Transverse colon (tissue), 4 donors: Measurements from ENCODE around the gene CCNI2. TPM values are rescaled to one million over a fixed set of nuclear protein-coding genes. Genes with fewer than 3 reads are reported as not detected.

Experiments used
- DNase-seq: peaks from one replicate; pipeline ENCODE4 v3.0.0-alpha.2; 2019
- H3K27ac ChIP-seq, 4 donors: fragments of 200-600 bp; sonication (generic); 2 replicates each; pipeline ENCODE4 v1.5.1; 2016 to 2018; ENCODE audit warnings: inconsistent platforms in 4 of 4
- H3K27me3 ChIP-seq: fragments of 200-600 bp; sonication (generic); 2 replicates; pipeline ENCODE4 v1.5.1; 2017; ENCODE audit warnings: inconsistent platforms
- H3K36me3 ChIP-seq, 4 donors: fragments of 200-600 bp; sonication (generic); 2 replicates each; pipeline ENCODE4 v1.5.1; 2017 to 2019; ENCODE audit warnings: inconsistent platforms in 4 of 4
- H3K4me1 ChIP-seq, 4 donors: fragments of 200-600 bp; sonication (generic); 2 replicates each; pipeline ENCODE4 v1.5.1; 2017 to 2020; ENCODE audit warnings: inconsistent platforms in 4 of 4
- H3K4me3 ChIP-seq, 4 donors: fragments of 200-600 bp; sonication (generic); 1 replicate in 1 of 4; 2 replicates in 3 of 4; pipeline versions ENCODE4 v1.5.1 to v1.6.1; 2017 to 2019; ENCODE audit warnings: inconsistent platforms in 4 of 4
- H3K9me3 ChIP-seq, 2 donors: fragments of 200-600 bp; sonication (generic); 2 replicates each; pipeline ENCODE4 v1.5.1; 2017 to 2019; ENCODE audit warnings: inconsistent platforms in 2 of 2
- EP300 ChIP-seq: sonication (generic); formaldehyde crosslinking; IDR thresholded peaks from one replicate; pipeline ENCODE4 v1.6.1; 2017; ENCODE audit warnings: antibody characterized with exemption, low read depth
- POLR2A ChIP-seq: fragments of 450-650 bp; IDR thresholded peaks from one replicate; pipeline ENCODE4 v1.6.1; 2016; ENCODE audit warnings: antibody characterized with exemption, mild to moderate bottlenecking, moderate library complexity
- POLR2AphosphoS5 ChIP-seq, 3 donors: sonication (generic); formaldehyde crosslinking; IDR thresholded peaks; one replicate each; pipeline ENCODE4 v1.6.1; 2016; ENCODE audit warnings: antibody characterized with exemption in 3 of 3
- WGBS, 2 donors: methylation state at CpG; one replicate each; pipeline ENCODE4 v1.1.5; 2018; ENCODE audit warnings: low coverage in 1 of 2; 5-methylcytosine and 5-hydroxymethylcytosine counted together
- in situ Hi-C, 4 donors: fragments of 200-750 bp; cut with MboI; loops; one replicate each; pipeline versions ENCODE4 v1.15.0 to v1.15.1; 2017; ENCODE audit warnings: low sequenced_read_pairs in 3 of 4, low pct_ligation_motif_present in 1 of 4, low pct_unique_long_range_greater_than_20kb in 1 of 4
- intact Hi-C: fragments of 100-400 bp; cut with DNase I; formaldehyde crosslinking; loops from one replicate; pipeline ENCODE4 v1.15.1; 2023; ENCODE audit warnings: low total_unique reads
- total RNA-seq, 4 donors: library from RNA; depleted of rRNA; stranded (reverse); fragments of >200 nt; gene quantifications; one replicate each; pipeline ENCODE4 v1.1.0, GENCODE V29; 2016
- TF ChIP-seq, protein P1 (sequence below), 5 experiments: fragments of 200-600 bp in 3 of 5; fragments of 450-650 bp in 2 of 5; sonication (generic) in 3 of 5; IDR thresholded peaks; 1 replicate in 2 of 5; 2 replicates in 3 of 5; pipeline ENCODE4 v1.5.1; 2016 to 2017; ENCODE audit warnings: antibody characterized with exemption in 5 of 5, inconsistent platforms in 3 of 5, mild to moderate bottlenecking in 2 of 5, moderate library complexity in 1 of 5

CCNI2 gene
- total RNA-seq, 4 donors from 2014 or later, result 3.0 to 13.0 (median 7.1) TPM

- in situ Hi-C loops, result no loop called here
- Histone ChIP-seq H3K27me3 (no peaks in the 10 kb centered on the region), H3K9me3 (no peaks in the 10 kb centered on the region), H3K27ac (no peak overlapping the region), H3K4me3 (no peak overlapping the region), H3K4me1 (peaks cover 0 to 12% (median 8%) of the 10 kb centered on the region in 4 donors), H3K36me3 (no peaks in the 10 kb centered on the region)
- no peak for DNase-seq
- TF ChIP-seq POLR2AphosphoS5 (IDR thresholded peaks at IDR 0.05), result no peak
- no peak for TF ChIP-seq POLR2A
- TF ChIP-seq, protein P1, sequence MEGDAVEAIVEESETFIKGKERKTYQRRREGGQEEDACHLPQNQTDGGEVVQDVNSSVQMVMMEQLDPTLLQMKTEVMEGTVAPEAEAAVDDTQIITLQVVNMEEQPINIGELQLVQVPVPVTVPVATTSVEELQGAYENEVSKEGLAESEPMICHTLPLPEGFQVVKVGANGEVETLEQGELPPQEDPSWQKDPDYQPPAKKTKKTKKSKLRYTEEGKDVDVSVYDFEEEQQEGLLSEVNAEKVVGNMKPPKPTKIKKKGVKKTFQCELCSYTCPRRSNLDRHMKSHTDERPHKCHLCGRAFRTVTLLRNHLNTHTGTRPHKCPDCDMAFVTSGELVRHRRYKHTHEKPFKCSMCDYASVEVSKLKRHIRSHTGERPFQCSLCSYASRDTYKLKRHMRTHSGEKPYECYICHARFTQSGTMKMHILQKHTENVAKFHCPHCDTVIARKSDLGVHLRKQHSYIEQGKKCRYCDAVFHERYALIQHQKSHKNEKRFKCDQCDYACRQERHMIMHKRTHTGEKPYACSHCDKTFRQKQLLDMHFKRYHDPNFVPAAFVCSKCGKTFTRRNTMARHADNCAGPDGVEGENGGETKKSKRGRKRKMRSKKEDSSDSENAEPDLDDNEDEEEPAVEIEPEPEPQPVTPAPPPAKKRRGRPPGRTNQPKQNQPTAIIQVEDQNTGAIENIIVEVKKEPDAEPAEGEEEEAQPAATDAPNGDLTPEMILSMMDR (IDR thresholded peaks at IDR 0.05), result no peak
- TF ChIP-seq EP300, result no peak
- intact Hi-C loops, result no loop called here
- 83 to 88% methylated on average over 2 of the region's 2 CpGs for WGBS, 2 donors
Measured at GRCh38 chr5:132733499-132734148, 13.6 kb upstream of the CCNI2 start.

DNA sequence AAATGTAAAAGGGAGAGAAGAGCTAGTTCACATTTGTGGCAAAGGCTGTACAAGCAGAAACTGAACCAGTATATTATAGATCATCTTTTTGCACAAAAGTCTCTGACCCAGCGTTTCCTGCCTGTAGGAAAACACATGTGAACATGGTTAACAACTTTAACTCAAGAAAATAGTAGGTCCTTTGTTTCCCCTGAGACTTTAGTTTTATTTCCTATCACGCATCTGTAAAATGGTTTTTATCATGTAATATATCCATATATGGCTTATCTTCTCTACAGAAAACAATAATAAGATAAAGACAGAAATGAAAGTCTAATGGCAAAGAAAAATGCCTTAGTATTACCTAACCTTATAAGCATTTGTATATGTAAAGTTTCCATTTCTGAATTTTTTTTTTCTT is 12.5 kb upstream of the CCNI2 start:
- no peak overlapping the region for H3K4me3 ChIP-seq
- peaks cover 6% of the 10 kb centered on the region for H3K27me3 ChIP-seq
- DNase-seq, result no peak
- WGBS, 2 donors, result 52 to 62% methylated on average over 2 of the region's 2 CpGs
- H3K27ac ChIP-seq, result no peak overlapping the region
- H3K4me1 ChIP-seq, result peaks cover 0 to 12% (median 8%) of the 10 kb centered on the region in 4 donors
- H3K9me3 ChIP-seq, result no peaks in the 10 kb centered on the region
- TF ChIP-seq EP300 (no peak), POLR2A (no peak), POLR2AphosphoS5 (IDR thresholded peaks at IDR 0.05) (no peak)
- TF ChIP-seq, protein P1 (IDR thresholded peaks at IDR 0.05), result no peak
- in situ Hi-C loops (no loop called here), intact Hi-C loops (no loop called here)
- H3K36me3 ChIP-seq, result no peaks in the 10 kb centered on the region

GRCh38 chr5:132736853-132737833 is 10.1 kb upstream of the CCNI2 start, which contains the start of gene KIF3A:
Gene KIF3A (minus strand): TSS chr5:132737546. CDS start chr5:132737419, 127 bp downstream.
- Histone ChIP-seq H3K27me3 (peaks cover 19% of the 10 kb centered on the region), H3K9me3 (no peaks in the 10 kb centered on the region), H3K27ac (peak within 1 kb of the TSS; percentile 67 to 93 (median 86)), H3K4me1 (peaks cover 0 to 12% (median 8%) of the 10 kb centered on the region in 4 donors), H3K36me3 (no peaks in the 10 kb centered on the region), H3K4me3 (peak within 1 kb of the TSS; percentile 69 to 90 (median 81))
- intact Hi-C loops, result no loop called here
- TF ChIP-seq EP300 (no peak), POLR2A (peak; percentile 38), POLR2AphosphoS5 (IDR thresholded peaks at IDR 0.05) (peak; percentile 30 to 73 (median 58))
- TF ChIP-seq, protein P1 (IDR thresholded peaks at IDR 0.05), result peak; percentile 20 to 67 (median 34)
- WGBS, 2 donors, result 1% methylated on average over 62 of the region's 81 CpGs; no CpG with 5 or more reads in 1 of the 2 donors
- in situ Hi-C loops, result no loop called here
- DNase-seq, result peak; percentile 98
